OCI-M1 (cell line): Measurements from ENCODE around the gene IL17RE.
"Not testable (repeated sequence)": the region's sequence is repeated elsewhere in the genome, so short reads cannot be mapped to it uniquely, and the experiment has no call there.

Source experiments
- DNase-seq: peaks from one replicate; lab custom pipeline; 2025; lab: John Stamatoyannopoulos, UW

Gene IL17RE

DNA sequence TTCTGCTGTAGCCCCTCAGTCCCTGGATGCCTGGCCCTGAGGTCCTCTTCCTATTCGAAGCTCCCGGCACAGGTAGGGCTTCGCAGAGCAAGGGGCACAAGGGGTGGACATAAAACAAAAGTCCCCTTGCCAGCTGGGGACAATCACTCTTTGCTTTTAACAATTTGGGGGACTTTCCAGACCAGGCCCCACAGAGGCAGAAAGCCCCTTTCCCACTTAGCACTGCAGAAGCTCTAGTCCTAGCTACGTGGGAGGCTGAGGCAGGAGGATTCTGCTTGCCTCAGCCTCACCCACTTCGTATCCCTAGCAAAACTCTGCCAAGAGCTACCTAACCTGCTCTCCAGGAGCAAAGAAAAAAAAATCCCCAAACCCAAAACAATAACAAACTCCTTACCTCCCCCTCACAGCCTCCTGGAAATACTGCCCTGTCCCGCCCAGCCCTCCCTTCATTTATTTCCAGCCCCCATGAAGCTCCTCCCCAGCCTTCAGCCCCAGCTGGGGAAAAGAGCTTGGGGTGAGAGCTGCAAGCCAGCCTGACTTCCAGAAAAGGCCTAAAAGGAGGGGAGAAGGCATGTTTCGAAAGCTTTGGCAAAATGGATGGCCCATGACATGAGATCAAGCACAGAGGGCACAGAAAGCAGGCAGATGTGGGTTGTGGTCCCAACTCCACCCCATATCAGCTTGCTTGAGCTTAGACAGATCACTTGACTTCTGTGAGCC lies 22.7 kb upstream of the IL17RE start, which contains the start of gene CIDEC:
CIDEC (minus strand) TSS at position 424 of the 720 bp plus-strand sequence. CDS start 1,767 bp downstream, outside the sequence.
- DNase-seq = peak; percentile 31

DNA sequence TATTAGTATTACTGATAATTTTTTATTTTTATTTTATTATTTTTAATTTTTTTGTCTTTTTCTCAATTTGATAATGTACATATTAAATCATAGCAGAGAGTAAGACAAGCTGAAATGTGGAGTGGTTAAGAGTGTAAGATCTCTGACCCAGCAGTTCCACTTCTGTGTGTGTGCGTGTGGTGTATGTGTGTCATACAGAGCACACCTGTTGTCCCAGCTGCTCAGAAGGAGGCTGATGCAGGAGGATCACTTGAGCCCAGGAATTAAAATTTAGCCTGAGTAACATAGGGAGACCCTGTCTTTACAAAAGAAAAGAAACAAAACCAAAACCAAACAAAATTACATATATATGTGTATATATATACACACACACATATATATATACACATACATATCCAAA lies 21.2 kb upstream of the IL17RE start:
- DNase-seq = no peak

- no peak for DNase-seq
Observed at GRCh38 chr3:9883706-9884554, 18.7 kb upstream of the IL17RE start.

GRCh38 chr3:9884555-9885165 lies 18.0 kb upstream of the IL17RE start:
- DNase-seq = peak; percentile 71

DNA sequence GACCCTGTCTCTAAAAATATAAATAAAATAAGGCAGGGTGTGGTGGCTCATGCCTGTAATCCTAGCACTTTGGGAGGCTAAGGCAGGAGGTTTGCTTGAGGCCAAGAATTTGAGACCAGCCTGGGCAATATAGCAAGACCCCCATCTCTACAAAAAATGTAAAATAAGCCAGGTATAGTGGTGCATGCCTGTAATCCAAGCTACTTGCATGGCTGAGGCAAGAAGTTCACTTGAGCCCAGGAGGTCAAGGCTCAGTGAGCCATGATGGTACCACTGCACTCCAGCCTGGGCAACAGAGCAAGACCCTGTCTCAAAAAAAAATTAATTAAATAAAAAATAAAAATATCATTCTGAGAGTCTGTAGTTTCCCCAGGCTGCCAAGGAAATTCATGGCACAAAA lies 16.3 kb upstream of the IL17RE start:
- no peak for DNase-seq

- DNase-seq = peak; percentile 72
Observed at GRCh38 chr3:9887480-9887879, 15.2 kb upstream of the IL17RE start.

GRCh38 chr3:9888540-9888939 lies 14.1 kb upstream of the IL17RE start:
- no peak for DNase-seq

- no peak for DNase-seq
Observed at GRCh38 chr3:9889405-9889804, 13.2 kb upstream of the IL17RE start.

DNA sequence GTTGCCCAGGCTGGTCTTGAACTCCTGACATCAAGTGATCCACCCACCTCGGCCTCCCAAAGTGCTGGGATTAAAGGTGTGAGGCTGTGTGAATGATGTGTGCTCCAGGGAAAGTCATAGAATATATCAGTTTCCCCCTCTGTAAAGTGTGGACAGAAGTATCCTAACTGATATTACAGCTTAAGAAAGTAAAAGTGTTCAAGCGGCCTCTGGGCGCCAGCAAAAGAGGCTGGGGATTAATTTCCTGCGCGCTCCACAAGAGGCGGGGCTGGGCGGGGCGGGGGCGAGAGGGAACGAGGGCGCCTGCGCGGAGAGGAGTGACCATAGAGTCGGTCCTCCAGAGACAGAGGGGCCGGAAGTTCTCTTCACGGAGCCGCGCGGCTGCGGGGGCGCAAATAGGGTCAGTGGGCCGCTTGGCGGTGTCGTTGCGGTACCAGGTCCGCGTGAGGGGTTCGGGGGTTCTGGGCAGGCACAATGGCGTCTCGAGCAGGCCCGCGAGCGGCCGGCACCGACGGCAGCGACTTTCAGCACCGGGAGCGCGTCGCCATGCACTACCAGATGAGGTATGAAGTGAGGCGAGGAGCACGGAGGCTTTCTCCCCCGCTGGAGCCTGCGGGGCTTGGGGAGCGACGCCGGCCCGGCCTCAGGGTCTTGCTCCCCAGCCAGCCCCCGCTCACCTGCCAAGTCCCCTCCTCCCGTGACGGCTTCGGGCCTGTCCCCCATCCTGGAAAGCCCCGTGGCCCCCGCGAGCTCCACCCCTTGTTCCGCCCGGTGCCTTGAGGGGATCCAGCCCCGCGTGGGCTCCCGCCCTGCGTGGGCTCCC lies 12.2 kb upstream of the IL17RE start, which contains the start of gene JAGN1:
JAGN1 (plus strand) TSS at position 362 of the 823 bp plus-strand sequence; CDS start at position 475, 113 bp downstream.
- peak; percentile 96 for DNase-seq

GRCh38 chr3:9891072-9891622 lies 11.5 kb upstream of the IL17RE start:
- DNase-seq = no peak

DNA sequence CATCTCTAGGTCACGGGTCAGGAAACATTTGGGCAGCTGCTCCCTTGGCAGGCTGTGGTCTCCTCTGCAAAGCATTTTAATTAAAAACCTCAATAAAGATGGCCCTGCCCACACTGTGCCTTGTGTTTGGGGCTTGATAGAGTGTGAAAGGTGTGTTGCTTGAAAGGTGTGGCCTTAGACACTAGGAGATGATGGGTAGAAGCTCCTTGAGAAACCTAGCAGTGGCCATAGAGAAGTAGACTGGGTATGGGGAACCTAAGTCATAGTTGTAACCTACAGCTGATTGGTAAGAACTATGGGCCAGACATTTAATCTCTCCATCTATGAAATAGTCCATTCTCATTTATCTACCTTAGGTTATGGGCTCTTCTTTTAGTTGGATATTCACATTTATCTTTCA lies 8.9 kb upstream of the IL17RE start:
- no peak for DNase-seq

- DNase-seq = not testable (repeated sequence)
Observed at GRCh38 chr3:9895715-9896114, 6.9 kb upstream of the IL17RE start.

DNA sequence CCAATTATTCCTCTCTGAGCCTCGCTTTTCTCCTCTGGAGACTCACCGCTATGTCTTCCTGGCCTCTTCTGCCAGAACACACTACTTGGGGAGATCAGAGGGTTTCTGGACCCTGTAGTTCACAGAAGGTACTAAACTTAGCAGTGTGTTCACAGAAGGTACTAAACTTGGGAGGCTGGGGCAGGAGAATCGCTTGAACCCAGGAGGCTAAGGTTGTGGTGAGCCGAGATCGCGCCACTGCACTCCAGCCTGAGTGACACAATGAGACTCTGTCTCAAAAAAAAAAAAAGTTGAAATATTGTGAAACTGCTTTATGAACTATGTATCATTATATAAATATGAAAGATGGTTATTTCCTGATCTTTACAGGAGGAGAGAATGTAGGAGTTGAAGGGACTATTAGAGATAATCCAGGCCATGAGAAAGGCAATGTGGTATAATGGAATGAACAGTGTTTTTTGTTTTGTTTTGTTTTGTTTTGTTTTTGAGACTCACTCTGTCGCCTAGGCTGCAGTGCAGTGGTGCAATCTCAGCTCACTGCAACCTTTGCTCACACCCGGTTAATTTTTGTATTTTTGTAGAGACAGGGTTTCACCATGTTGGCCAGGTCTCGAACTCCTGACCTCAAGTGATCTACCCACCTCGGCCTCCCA lies 5.8 kb upstream of the IL17RE start:
- DNase-seq = not testable (repeated sequence)

GRCh38 chr3:9897408-9898372 lies 5.0 kb upstream of the IL17RE start:
- DNase-seq = peak; percentile 34

- no peak for DNase-seq
Observed at GRCh38 chr3:9898467-9899241, 4.0 kb upstream of the IL17RE start.

DNA sequence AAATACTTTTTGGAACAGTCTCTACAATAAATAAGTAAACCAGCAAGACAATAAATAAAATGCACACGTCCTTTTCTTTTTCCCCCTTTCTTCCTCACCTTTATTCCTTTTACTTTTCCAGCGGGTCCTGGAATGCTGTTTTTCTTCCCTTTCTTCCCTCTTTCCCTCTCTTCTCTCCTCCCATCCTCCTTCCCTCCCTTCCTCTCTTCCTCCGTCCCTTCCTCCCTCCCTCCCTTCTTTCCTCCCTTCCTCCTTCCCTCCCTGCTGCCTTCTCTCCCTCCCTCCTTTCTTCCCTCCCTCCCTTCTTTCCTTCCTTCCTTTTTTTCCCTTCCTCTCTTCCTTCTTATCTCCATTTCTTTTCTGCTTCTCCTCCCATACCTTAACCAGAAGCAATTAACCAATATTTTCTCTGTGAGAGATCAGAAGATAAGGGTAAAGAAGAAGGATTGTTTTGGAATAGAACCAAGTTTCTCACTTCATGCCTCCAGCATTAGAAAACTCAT lies 3.3 kb upstream of the IL17RE start:
- DNase-seq = no peak

DNA sequence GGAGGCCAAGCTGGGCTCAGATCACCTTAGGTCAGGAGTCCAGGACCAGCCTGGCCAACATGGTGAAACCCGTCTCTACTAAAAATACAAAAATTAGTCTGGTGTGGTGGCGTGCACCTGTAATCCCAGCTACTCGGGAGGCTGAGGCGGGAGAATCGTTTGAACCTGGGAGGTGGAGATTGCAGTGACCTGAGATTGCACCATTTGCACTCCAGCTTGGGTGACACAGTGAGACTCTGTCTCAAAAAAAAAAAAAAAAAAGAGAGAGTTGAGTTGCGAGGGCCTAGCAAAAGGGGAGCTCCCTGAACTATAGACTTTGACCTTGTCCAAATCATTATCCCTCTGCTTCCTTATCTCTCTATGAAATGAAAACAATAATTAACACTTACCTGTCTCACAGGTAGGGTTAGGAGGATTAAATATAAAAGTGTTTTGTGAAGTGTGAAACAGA lies 1.7 kb upstream of the IL17RE start:
- not testable (repeated sequence) for DNase-seq

- no peak for DNase-seq
Observed at GRCh38 chr3:9901967-9902366, 681 bp upstream of the IL17RE start.

DNA sequence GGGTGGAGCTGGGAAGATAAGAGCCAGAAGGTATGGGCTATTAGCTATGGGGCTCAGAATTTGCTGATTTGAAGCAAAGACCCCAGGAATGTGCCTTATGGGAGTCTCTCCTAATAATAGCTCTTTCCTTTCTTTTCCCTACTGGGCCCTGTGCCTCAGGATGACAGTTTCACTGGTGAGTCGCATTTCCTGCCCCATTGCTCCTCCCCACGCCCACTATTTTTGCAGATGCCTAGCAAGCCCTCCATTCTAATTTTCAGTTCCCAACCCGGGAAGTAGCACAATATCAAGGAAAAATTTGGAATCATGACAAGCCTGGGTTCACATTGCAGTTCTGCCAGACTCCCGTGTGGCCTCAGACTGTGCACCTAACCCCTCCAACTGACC lies 583 bp downstream of the IL17RE start:
- DNase-seq = no peak
